ENCODE results near the gene NFKBIL1.

Gene NFKBIL1

GRCh38 chr6:31578184-31579118, 31.0 kb downstream of the NFKBIL1 start:
- no peaks in the 10 kb centered on the region for H3K9me3 ChIP-seq (ENCODE audit: control insufficient read depth, low read length)
- no peak overlapping the region for H3K4me3 ChIP-seq (ENCODE audit: low read length)
- no peak for DNase-seq (ENCODE audit: low read depth)
- peaks cover 15% of the 10 kb centered on the region for H3K4me1 ChIP-seq (ENCODE audit: control insufficient read depth, insufficient read depth, low read length)
- H3K36me3 ChIP-seq (ENCODE audit: control insufficient read depth, insufficient read depth, low read length, severe bottlenecking): no peaks in the 10 kb centered on the region
- no peak overlapping the region for H3K9ac ChIP-seq (ENCODE audit: low read length)
- H3K27me3 ChIP-seq (replicated peaks; ENCODE audit: control insufficient read depth, insufficient read depth, low read length): peaks cover 4% of the 10 kb centered on the region

GRCh38 chr6:31579119-31579505, 31.7 kb downstream of the NFKBIL1 start:
- no peak for DNase-seq (ENCODE audit: low read depth)
- Histone ChIP-seq H3K36me3 (ENCODE audit: control insufficient read depth, insufficient read depth, low read length, severe bottlenecking) (no peaks in the 10 kb centered on the region), H3K9me3 (ENCODE audit: control insufficient read depth, low read length) (no peaks in the 10 kb centered on the region), H3K27me3 (replicated peaks; ENCODE audit: control insufficient read depth, insufficient read depth, low read length) (peaks cover 4% of the 10 kb centered on the region), H3K4me3 (ENCODE audit: low read length) (no peak overlapping the region), H3K4me1 (ENCODE audit: control insufficient read depth, insufficient read depth, low read length) (peaks cover 15% of the 10 kb centered on the region), H3K9ac (ENCODE audit: low read length) (no peak overlapping the region)

GRCh38 chr6:31579546-31580437, 32.4 kb downstream of the NFKBIL1 start:
- no peak overlapping the region for H3K9ac ChIP-seq (ENCODE audit: low read length)
- peaks cover 4% of the 10 kb centered on the region for H3K27me3 ChIP-seq (replicated peaks; ENCODE audit: control insufficient read depth, insufficient read depth, low read length)
- H3K9me3 ChIP-seq (ENCODE audit: control insufficient read depth, low read length): no peaks in the 10 kb centered on the region
- H3K36me3 ChIP-seq (ENCODE audit: control insufficient read depth, insufficient read depth, low read length, severe bottlenecking): no peaks in the 10 kb centered on the region
- H3K4me1 ChIP-seq (ENCODE audit: control insufficient read depth, insufficient read depth, low read length): peaks cover 15% of the 10 kb centered on the region
- no peak for DNase-seq (ENCODE audit: low read depth)
- H3K4me3 ChIP-seq (ENCODE audit: low read length): no peak overlapping the region

- H3K4me3 ChIP-seq (ENCODE audit: low read length): peak overlapping the region; percentile 96
- peak overlapping the region; percentile 96 for H3K9ac ChIP-seq (ENCODE audit: low read length)
- H3K4me1 ChIP-seq (ENCODE audit: control insufficient read depth, insufficient read depth, low read length): peaks cover 11% of the 10 kb centered on the region
- H3K36me3 ChIP-seq (ENCODE audit: control insufficient read depth, insufficient read depth, low read length, severe bottlenecking): no peaks in the 10 kb centered on the region
- H3K9me3 ChIP-seq (ENCODE audit: control insufficient read depth, low read length): no peaks in the 10 kb centered on the region
- H3K27me3 ChIP-seq (replicated peaks; ENCODE audit: control insufficient read depth, insufficient read depth, low read length): peaks cover 4% of the 10 kb centered on the region
- DNase-seq (ENCODE audit: low read depth): no peak
These were observed 33.0 kb downstream of the NFKBIL1 start for GRCh38 chr6:31580438-31580740.

GRCh38 chr6:31580807-31581433, 33.5 kb downstream of the NFKBIL1 start:
- Histone ChIP-seq H3K9me3 (ENCODE audit: control insufficient read depth, low read length) (no peaks in the 10 kb centered on the region), H3K27me3 (replicated peaks; ENCODE audit: control insufficient read depth, insufficient read depth, low read length) (peaks cover 4% of the 10 kb centered on the region), H3K4me3 (ENCODE audit: low read length) (peak overlapping the region; percentile 96), H3K9ac (ENCODE audit: low read length) (peak overlapping the region; percentile 96), H3K4me1 (ENCODE audit: control insufficient read depth, insufficient read depth, low read length) (peaks cover 10% of the 10 kb centered on the region), H3K36me3 (ENCODE audit: control insufficient read depth, insufficient read depth, low read length, severe bottlenecking) (no peaks in the 10 kb centered on the region)
- peak; percentile 93 for DNase-seq (ENCODE audit: low read depth)

- Histone ChIP-seq H3K4me3 (ENCODE audit: low read length) (peak overlapping the region; percentile 96), H3K36me3 (ENCODE audit: control insufficient read depth, insufficient read depth, low read length, severe bottlenecking) (no peaks in the 10 kb centered on the region), H3K4me1 (ENCODE audit: control insufficient read depth, insufficient read depth, low read length) (peaks cover 10% of the 10 kb centered on the region), H3K9ac (ENCODE audit: low read length) (peak overlapping the region; percentile 96), H3K9me3 (ENCODE audit: control insufficient read depth, low read length) (no peaks in the 10 kb centered on the region), H3K27me3 (replicated peaks; ENCODE audit: control insufficient read depth, insufficient read depth, low read length) (no peaks in the 10 kb centered on the region)
- DNase-seq (ENCODE audit: low read depth): no peak
These were observed 34.2 kb downstream of the NFKBIL1 start for GRCh38 chr6:31581434-31582229.

- Histone ChIP-seq H3K4me3 (ENCODE audit: low read length) (peak within 1 kb of the TSS; percentile 96), H3K9ac (ENCODE audit: low read length) (peak within 1 kb of the TSS; percentile 96), H3K4me1 (ENCODE audit: control insufficient read depth, insufficient read depth, low read length) (peaks cover 10% of the 10 kb centered on the region), H3K9me3 (ENCODE audit: control insufficient read depth, low read length) (no peaks in the 10 kb centered on the region), H3K27me3 (replicated peaks; ENCODE audit: control insufficient read depth, insufficient read depth, low read length) (no peaks in the 10 kb centered on the region), H3K36me3 (ENCODE audit: control insufficient read depth, insufficient read depth, low read length, severe bottlenecking) (no peaks in the 10 kb centered on the region)
- no peak for DNase-seq (ENCODE audit: low read depth)
These were observed 34.8 kb downstream of the NFKBIL1 start, which contains the start of gene LTB for GRCh38 chr6:31582230-31582643. LTB (minus strand) TSS chr6:31582424; CDS start chr6:31582417, 7 bp downstream.

GRCh38 chr6:31585491-31585890, 38.1 kb downstream of the NFKBIL1 start:
- Histone ChIP-seq H3K27me3 (replicated peaks; ENCODE audit: control insufficient read depth, insufficient read depth, low read length) (no peaks in the 10 kb centered on the region), H3K4me1 (ENCODE audit: control insufficient read depth, insufficient read depth, low read length) (peaks cover 8% of the 10 kb centered on the region), H3K9me3 (ENCODE audit: control insufficient read depth, low read length) (no peaks in the 10 kb centered on the region), H3K4me3 (ENCODE audit: low read length) (no peak overlapping the region), H3K36me3 (ENCODE audit: control insufficient read depth, insufficient read depth, low read length, severe bottlenecking) (no peaks in the 10 kb centered on the region), H3K9ac (ENCODE audit: low read length) (no peak overlapping the region)
- no peak for DNase-seq (ENCODE audit: low read depth)

GRCh38 chr6:31586008-31586407, 38.6 kb downstream of the NFKBIL1 start, which contains the start of gene LST1:
LST1 (plus strand) TSS chr6:31586277; CDS start chr6:31587300, 1,023 bp downstream.
- Histone ChIP-seq H3K9ac (ENCODE audit: low read length) (no peak within 1 kb of the TSS), H3K27me3 (replicated peaks; ENCODE audit: control insufficient read depth, insufficient read depth, low read length) (no peaks in the 10 kb centered on the region), H3K4me1 (ENCODE audit: control insufficient read depth, insufficient read depth, low read length) (peaks cover 6% of the 10 kb centered on the region), H3K9me3 (ENCODE audit: control insufficient read depth, low read length) (no peaks in the 10 kb centered on the region), H3K4me3 (ENCODE audit: low read length) (no peak within 1 kb of the TSS), H3K36me3 (ENCODE audit: control insufficient read depth, insufficient read depth, low read length, severe bottlenecking) (no peaks in the 10 kb centered on the region)
- no peak for DNase-seq (ENCODE audit: low read depth)

GRCh38 chr6:31586599-31587281, 39.3 kb downstream of the NFKBIL1 start:
- no peak for DNase-seq (ENCODE audit: low read depth)
- Histone ChIP-seq H3K36me3 (ENCODE audit: control insufficient read depth, insufficient read depth, low read length, severe bottlenecking) (no peaks in the 10 kb centered on the region), H3K27me3 (replicated peaks; ENCODE audit: control insufficient read depth, insufficient read depth, low read length) (no peaks in the 10 kb centered on the region), H3K4me1 (ENCODE audit: control insufficient read depth, insufficient read depth, low read length) (peaks cover 2% of the 10 kb centered on the region), H3K4me3 (ENCODE audit: low read length) (no peak overlapping the region), H3K9me3 (ENCODE audit: control insufficient read depth, low read length) (no peaks in the 10 kb centered on the region), H3K9ac (ENCODE audit: low read length) (no peak overlapping the region)
